ENCODE results near the gene CEP76. TPM values are rescaled to one million over a fixed set of nuclear protein-coding genes. Genes with fewer than 3 reads are reported as not detected.

Gene CEP76
- total RNA-seq, 1 experiment from 2014 or later, result 26.4 TPM

GRCh38 chr18:12654971-12655370 lies 47.6 kb downstream of the CEP76 start:
- H3K36me3 ChIP-seq (ENCODE audit: control insufficient read depth, insufficient read depth, low read length), result no peaks in the 10 kb centered on the region
- ChIA-PET CTCF (no interaction called here), POLR2A (no interaction called here)
- peaks cover 15% of the 10 kb centered on the region for H3K4me1 Mint-ChIP-seq (ENCODE audit: low read depth, unreplicated experiment)
- H3K4me3 ChIP-seq (ENCODE audit: low read depth, low read length), result no peak overlapping the region
- no peaks in the 10 kb centered on the region for H3K9me3 ChIP-seq
- BruUV-seq (replicated peaks), result no TSS peak
- H3K4me1 ChIP-seq, result peaks cover 3% of the 10 kb centered on the region; the same call in 1 of the 2 replicates
- intact Hi-C loops (cut with micrococcal nuclease; ENCODE audit: unreplicated experiment), result loop anchor here (5.0 to 10.0 kb wide), 3 partner anchors 113 to 248 kb away; partner anchors contain the start of gene PRELID3A
- TF ChIP-seq CTCF (IDR thresholded peaks at IDR 0.05; ENCODE audit: insufficient read depth in 1 of 2, low read depth in 1 of 2, low read length in 1 of 2, severe bottlenecking in 1 of 2, unreplicated experiment in 1 of 2), result no peak
- no peaks in the 10 kb centered on the region for H3K27me3 ChIP-seq (replicated peaks; ENCODE audit: control insufficient read depth, insufficient read depth, low read length)
- no peak overlapping the region for H3K4me3 Mint-ChIP-seq (ENCODE audit: unreplicated experiment)
- H3K36me3 Mint-ChIP-seq (ENCODE audit: insufficient read depth, unreplicated experiment), result no peaks in the 10 kb centered on the region
- H3K27me3 Mint-ChIP-seq (ENCODE audit: insufficient read depth, unreplicated experiment), result no peaks in the 10 kb centered on the region
- no peak for DNase-seq
- H3K9me3 Mint-ChIP-seq (ENCODE audit: unreplicated experiment), result no peaks in the 10 kb centered on the region
- no peak overlapping the region for H3K27ac Mint-ChIP-seq (ENCODE audit: unreplicated experiment)

GRCh38 chr18:12652861-12653401 lies 49.6 kb downstream of the CEP76 start:
- Histone ChIP-seq H3K9me3 (no peaks in the 10 kb centered on the region), H3K36me3 (ENCODE audit: control insufficient read depth, insufficient read depth, low read length) (no peaks in the 10 kb centered on the region), H3K4me1 (no peaks in the 10 kb centered on the region; the same call in 1 of the 2 replicates), H3K4me3 (ENCODE audit: low read depth, low read length) (no peak overlapping the region), H3K27me3 (replicated peaks; ENCODE audit: control insufficient read depth, insufficient read depth, low read length) (no peaks in the 10 kb centered on the region)
- ChIA-PET CTCF (no interaction called here), POLR2A (no interaction called here)
- BruUV-seq (replicated peaks), result no TSS peak
- Mint-ChIP-seq H3K4me3 (ENCODE audit: unreplicated experiment) (no peak overlapping the region), H3K4me1 (ENCODE audit: low read depth, unreplicated experiment) (peaks cover 12% of the 10 kb centered on the region), H3K36me3 (ENCODE audit: insufficient read depth, unreplicated experiment) (no peaks in the 10 kb centered on the region), H3K27ac (ENCODE audit: unreplicated experiment) (no peak overlapping the region), H3K27me3 (ENCODE audit: insufficient read depth, unreplicated experiment) (no peaks in the 10 kb centered on the region), H3K9me3 (ENCODE audit: unreplicated experiment) (no peaks in the 10 kb centered on the region)
- no peak for DNase-seq
- intact Hi-C loops (cut with micrococcal nuclease; ENCODE audit: unreplicated experiment), result loop anchor here (10.0 kb wide), 1 partner anchor 178 kb away; no protein-coding TSS in a partner anchor
- TF ChIP-seq CTCF (IDR thresholded peaks at IDR 0.05; ENCODE audit: insufficient read depth in 1 of 2, low read depth in 1 of 2, low read length in 1 of 2, severe bottlenecking in 1 of 2, unreplicated experiment in 1 of 2), result no peak

- no peaks in the 10 kb centered on the region; the same call in 1 of the 2 replicates for H3K4me1 ChIP-seq
- ChIA-PET POLR2A (no interaction called here), CTCF (no interaction called here)
- H3K9me3 ChIP-seq, result no peaks in the 10 kb centered on the region
- Mint-ChIP-seq H3K4me1 (ENCODE audit: low read depth, unreplicated experiment) (peaks cover 9% of the 10 kb centered on the region), H3K9me3 (ENCODE audit: unreplicated experiment) (no peaks in the 10 kb centered on the region), H3K27ac (ENCODE audit: unreplicated experiment) (no peak overlapping the region), H3K4me3 (ENCODE audit: unreplicated experiment) (no peak overlapping the region), H3K27me3 (ENCODE audit: insufficient read depth, unreplicated experiment) (no peaks in the 10 kb centered on the region), H3K36me3 (ENCODE audit: insufficient read depth, unreplicated experiment) (no peaks in the 10 kb centered on the region)
- intact Hi-C loops (cut with micrococcal nuclease; ENCODE audit: unreplicated experiment), result loop anchor here (10.0 kb wide), 1 partner anchor 177 kb away; no protein-coding TSS in a partner anchor
- TF ChIP-seq CTCF (IDR thresholded peaks at IDR 0.05; ENCODE audit: insufficient read depth in 1 of 2, low read depth in 1 of 2, low read length in 1 of 2, severe bottlenecking in 1 of 2, unreplicated experiment in 1 of 2), result no peak
- no peaks in the 10 kb centered on the region for H3K27me3 ChIP-seq (replicated peaks; ENCODE audit: control insufficient read depth, insufficient read depth, low read length)
- H3K4me3 ChIP-seq (ENCODE audit: low read depth, low read length), result no peak overlapping the region
- DNase-seq, result no peak
- BruUV-seq (replicated peaks), result no TSS peak
- H3K36me3 ChIP-seq (ENCODE audit: control insufficient read depth, insufficient read depth, low read length), result no peaks in the 10 kb centered on the region
Measured at GRCh38 chr18:12651651-12652050, 50.9 kb downstream of the CEP76 start.

Measured in Caco-2 (cell line).